HG03342 (cell line): ENCODE results near the gene SYT2.
"Not testable (repeated sequence)": the region's sequence is repeated elsewhere in the genome, so short reads cannot be mapped to it uniquely, and the experiment has no call there.

ENCODE experiments used
- ATAC-seq: cut with Tn5 transposase; IDR thresholded peaks from one replicate; pipeline ENCODE4 v1.9.1; 2021; ENCODE audit warnings: mild to moderate bottlenecking, moderate library complexity; ENCODE audit not compliant: unreplicated experiment

SYT2 gene

DNA sequence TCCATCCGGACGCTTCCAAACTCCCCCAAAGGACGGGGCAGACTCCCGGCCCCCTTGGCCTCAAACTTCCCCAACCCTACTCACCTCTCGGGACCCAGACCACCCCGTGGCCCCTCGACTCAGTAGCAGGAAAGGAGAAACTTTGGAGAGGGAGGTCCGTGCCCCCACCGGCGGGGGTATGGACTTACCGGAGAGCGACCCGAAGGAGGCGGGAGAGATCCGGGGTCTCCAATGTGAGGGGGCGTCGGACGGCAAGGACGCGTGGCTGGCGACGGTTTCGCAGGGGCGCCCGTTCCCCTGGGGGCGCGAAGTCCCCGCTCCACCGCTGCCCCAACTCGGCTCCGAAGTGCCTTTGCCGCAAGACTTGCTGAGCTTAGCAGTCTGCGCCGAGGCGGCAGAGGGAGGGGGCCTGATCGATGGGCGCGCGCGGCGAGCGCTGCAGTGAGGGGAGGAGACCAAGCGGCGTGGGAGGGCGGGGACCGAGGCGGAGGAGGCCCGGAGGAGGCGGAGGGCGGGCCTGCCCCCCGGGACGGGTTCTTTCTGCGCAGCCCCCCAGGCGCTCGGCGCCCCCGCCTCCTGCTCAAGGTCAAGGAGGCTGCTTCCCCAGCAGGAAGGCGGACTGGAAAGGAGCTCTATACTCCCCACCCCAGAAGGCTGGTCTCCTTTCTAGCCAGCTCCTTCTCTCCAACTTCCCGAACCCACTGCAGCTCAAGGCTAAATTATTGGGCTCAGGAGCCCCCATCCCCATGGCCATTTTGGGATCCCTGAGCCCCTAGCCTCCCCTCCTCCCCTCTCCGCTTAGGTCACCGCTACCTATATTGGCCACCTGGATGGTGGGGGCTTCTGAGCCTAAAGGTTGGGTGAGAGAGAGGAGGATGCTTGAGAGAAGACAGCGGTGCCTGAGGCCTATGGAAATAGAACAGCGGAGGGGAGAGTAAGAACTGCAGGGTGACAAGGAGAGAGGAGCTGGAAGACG is at the start of gene SYT2:
TSS of gene SYT2 (minus strand) at position 385 of the 976 bp plus-strand sequence. CDS start 104,682 bp downstream, outside the sequence.
- no peak for ATAC-seq

GRCh38 chr1:202756391-202756790 is 46.1 kb upstream of the SYT2 start:
- ATAC-seq: no peak

- no peak for ATAC-seq
These were observed 44.0 kb upstream of the SYT2 start for GRCh38 chr1:202754293-202754692.

DNA sequence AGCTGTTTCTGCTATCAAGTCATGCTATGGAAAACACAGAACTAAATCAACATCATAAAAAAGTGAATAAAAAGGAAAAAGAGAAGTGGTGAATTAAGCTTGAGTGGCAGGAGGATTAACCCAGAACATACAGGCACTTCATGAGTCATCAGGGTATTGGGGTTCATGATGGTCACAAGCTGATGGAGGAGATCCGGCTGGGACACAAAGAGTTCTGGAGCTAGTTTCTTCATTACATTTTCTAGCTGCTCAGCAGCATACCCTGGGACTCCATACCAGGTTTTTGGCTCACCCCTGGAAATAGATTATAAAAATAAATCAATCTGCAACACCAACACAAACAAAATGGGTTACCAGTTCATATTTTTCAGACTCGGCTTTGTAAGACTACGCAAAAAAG is 42.5 kb upstream of the SYT2 start:
- ATAC-seq: no peak

DNA sequence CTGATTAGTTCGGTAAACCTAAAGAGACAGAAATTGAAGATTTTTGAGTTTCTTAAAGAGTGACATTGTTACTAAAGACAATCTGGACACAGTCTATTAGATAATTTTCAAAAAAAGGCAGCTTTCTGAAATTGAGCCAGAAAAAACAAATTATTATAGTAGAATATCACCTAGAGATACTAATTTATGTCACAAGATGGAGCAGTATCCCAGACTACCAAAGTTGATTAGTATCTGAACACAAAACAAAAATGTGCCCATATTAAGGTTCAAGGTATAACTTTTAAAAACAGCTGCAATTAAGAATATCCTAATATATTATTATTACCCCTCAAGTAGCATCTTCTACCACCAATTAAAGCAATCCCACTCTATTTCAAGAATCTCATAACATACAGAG is 40.5 kb upstream of the SYT2 start:
- no peak for ATAC-seq

DNA sequence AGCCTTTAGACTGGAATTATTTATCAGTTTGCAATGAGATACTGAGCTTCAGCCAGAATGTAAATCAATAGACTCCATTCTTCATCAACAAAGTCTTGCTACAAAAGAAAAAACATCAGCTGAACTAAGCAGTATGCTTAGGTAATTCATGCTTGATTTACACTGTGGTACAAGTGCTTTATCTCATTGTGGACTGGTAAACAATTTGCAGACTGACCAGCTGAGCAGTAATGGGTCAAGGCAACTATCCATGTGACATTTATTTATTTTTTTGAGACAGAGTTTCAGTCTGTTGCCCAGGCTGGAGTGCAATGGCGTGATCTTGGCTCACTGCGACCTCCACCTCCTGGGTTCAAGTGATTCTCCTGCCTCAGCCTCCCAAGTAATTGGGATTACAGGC is 39.8 kb upstream of the SYT2 start:
- ATAC-seq: no peak

DNA sequence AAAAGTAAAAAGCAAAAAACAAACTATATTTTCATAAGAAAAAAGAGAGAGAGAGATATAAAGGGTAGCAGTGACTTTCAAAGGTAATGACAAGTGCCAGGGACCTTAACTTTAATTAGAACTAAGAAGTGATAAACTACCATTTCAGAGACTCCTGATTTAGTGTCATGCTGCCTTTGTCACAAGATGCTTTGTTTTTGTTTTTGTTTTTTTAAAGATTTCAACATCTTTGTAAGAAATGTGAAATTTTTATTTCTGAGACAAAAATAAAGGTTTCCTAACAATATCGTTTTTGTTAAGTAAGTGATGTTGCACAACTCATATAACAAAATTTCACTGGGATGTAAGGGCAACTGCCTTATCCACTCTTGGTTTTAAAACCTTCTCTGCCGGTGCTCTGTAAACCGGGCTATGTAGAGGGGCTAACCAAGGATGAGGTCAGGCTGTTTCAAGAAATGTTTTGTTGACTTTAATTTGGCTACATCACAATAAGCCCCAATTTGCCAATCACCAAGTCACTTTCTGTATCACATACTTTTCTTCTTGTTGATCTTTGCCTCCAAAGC is 35.2 kb upstream of the SYT2 start:
- no peak for ATAC-seq

DNA sequence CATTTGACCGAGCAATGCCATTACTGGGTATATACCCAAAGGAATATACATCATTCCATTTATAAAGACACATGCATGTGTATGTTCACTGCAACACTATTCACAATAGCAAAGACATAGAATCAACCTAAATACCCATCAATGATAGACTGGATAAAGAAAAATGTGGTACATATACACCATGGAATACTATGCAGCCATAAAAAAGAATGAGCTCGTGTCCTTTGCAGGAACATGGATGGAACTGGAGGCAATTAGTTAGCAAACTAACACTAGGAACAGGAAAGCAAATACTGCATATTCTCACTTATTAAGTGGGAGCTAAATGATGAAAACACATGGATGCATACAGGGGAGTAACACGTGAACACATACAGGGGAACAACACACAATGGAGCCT is 34.5 kb upstream of the SYT2 start:
- not testable (repeated sequence) for ATAC-seq

DNA sequence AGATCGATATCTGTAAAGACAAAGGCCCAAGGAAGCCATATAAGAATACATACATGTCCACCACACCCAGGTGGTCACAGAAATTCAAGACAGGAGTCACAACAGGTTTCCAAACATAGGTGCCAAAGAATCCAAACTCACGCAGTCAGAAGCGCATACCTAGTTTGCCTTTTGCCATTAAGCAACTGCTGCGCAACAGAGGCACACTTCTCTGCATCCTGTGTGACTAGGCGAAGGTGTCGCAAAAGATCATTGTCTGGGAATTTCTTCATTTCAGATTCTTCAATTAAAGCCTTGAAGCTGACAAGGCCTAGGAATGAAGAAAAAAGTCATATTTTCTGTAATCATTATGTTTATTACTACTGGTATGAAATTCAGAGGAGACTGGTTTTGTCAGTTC is 32.2 kb upstream of the SYT2 start:
- no peak for ATAC-seq

DNA sequence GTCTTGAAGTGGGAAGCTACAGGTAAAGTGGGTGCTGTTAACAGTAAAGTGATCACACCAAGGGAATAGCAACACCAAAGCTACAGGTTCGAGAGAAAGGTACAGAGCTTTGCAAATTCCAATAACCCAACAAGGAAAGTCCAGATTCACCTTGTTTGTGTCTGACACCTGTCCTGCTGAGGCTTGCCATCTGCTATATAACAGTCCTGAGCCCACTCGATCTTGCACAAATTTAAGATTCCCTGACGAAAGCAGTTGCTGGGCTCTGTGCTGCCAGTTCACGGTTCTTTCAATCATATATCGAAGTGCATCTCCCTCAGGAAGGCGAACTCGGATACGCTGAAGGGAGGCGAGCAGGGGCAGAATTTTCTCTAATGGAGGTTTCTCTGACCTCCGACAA is 23.0 kb upstream of the SYT2 start:
- no peak for ATAC-seq

DNA sequence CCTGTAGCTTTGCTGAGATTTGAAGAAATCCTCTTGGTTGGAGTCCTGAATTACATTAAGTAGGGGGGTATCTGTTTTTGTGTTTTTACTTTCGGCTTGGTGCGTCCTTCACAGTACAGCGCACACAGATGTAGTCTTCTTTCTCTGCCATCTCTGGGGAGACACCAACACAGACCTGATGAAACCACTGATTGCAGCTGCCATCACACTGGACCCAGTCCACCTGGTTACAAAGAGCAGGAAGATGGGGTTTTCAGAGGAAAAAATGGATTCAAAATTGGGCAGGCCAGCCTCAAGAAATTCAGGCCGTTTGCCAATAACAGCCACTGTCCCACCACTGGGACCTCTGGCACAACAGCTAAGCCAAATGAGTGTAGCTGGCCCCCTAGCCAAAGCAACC is 18.7 kb upstream of the SYT2 start:
- no peak for ATAC-seq

DNA sequence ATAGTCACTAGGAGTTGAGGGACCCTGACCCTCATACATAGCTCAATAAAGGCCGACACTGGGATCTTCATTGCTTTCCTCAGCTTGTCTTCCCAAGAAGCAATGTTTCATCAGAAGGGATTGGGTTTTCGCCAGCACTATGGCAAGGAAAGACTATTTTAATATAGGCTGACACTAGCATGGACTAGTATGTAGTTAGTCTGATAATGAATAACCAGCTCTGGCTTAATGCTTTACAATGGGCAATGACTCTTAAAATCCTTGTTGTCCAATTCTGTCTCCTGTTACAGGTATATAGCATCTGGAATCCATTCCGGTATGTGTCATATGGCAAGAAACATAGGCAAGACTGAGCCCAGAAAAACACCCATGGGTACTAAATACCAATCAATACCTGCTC is 15.3 kb upstream of the SYT2 start:
- no peak for ATAC-seq

DNA sequence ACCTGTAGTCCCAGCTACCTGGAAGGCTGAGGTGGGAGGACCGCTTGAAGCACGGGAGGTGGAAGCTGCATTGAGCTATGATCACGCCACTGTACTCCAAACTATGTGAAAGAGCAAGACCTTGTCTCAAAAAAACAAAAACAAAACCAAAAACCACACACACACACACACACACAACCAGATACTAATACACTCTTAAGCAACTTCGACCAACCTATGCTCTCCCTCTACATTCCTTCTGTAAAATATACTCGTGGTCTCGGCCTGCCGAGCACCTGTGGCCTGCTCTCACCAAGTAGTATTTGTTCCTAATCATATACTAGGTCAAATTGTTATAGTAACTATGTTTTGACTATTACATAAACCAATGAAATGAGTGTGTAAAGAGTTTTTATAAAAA is 13.5 kb upstream of the SYT2 start:
- no peak for ATAC-seq

DNA sequence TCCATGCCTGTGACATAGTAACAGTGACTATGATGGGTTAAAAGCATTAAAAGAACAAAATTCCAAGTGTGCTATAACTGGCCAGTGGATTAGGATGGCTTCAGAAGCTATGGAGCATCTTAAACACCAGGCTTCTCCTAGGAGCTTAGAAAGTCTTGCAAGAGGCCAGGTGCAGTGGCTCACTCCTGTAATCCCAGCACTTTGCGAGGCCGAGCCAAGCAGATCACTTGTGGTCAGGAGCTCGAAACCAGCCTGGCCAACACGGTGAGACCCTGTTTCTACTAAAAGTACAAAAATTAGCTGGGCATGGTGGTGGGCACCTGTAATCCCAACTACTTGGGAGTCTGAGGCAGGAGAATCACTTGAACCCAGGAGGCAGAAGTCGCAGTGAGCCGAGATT is 12.8 kb upstream of the SYT2 start:
- ATAC-seq: not testable (repeated sequence)

GRCh38 chr1:202716654-202717053 is 6.4 kb upstream of the SYT2 start:
- no peak for ATAC-seq

- not testable (repeated sequence) for ATAC-seq
These were observed 3.9 kb upstream of the SYT2 start for GRCh38 chr1:202714202-202714601.

- ATAC-seq: no peak
These were observed 2.9 kb upstream of the SYT2 start for GRCh38 chr1:202713110-202713509.

DNA sequence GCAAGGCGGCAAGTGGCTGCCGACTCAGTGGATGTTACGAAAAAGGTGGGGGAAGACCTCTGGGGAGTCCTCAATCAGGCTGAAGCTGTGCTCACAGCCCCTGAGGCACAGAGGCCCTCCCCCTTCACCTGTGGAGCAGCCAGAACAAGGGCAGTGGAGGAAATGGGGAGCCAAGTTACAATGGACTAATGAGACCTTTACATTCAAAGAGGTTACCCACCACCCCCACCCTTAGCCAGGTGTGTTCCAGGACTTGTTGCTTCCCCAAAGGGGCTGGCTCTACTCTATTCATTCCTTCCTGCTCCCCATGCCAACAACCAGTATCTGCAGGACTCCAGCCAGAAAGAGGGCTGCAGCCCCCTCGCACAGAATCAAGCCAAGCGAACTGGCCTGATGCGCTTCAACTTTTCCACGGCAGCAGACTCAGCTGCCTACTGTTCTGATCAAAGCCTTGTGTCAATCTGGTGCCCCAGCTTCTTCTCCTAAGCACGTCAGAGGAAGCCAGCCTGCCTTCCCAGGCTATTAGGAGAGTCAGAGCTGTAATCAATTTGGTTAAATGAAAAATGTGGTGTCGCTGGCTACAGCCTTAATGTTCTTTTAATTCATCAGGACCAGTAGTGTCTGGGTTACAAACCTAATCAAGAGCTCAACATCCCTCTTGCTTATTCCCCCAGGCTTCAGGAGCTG is 1.8 kb upstream of the SYT2 start:
- no peak for ATAC-seq

DNA sequence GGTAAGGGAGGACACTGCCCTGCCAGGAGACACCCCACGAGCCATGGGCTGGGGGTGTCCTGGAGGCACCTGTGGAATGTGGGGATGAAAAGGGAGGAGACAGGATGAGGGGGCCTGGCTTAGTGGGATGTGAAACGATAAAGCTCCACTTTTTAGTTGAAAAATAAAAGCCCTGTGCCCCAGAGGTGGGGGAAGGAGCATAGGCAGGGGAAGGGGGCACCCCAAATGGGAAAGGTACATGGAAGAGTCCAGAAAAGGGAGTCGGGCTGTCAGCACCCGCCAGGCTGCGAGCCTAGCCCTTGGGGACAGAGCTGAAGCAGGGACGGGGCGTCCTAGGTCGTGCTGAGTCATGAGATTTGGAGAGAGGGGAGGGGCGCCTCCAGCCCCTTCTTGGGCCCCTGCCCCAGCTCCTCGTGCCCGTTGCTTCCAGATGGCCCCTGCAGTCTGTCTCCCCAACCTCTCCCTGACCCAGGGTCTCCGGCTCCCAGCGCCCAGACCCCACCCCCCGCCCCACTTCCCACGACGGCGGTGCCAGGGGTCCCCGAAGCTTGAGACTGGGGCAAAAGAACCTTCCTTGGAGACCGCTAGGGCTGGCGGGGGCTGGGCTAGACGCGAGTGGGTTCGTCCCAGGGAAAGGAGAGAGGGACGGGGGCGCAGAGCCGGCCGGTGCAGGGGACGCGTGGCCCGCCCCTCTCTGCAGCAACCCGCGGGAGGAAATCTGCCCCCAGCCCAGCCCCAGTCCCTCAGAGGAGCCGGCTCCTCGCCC is 795 bp downstream of the SYT2 start:
- ATAC-seq: no peak

GRCh38 chr1:202708456-202709275 is 1.6 kb downstream of the SYT2 start:
- ATAC-seq: no peak
